Umbilical cord (tissue), 2 donors: ENCODE measurements around the gene FKBP15. TPM values are rescaled to one million over a fixed set of nuclear protein-coding genes. Genes with fewer than 3 reads are reported as not detected.
"Not testable (repeated sequence)": the region's sequence is repeated elsewhere in the genome, so short reads cannot be mapped to it uniquely, and the experiment has no call there.

ENCODE experiments used
- DNase-seq: peaks from one replicate; pipeline ENCODE4 v3.0.0-alpha.2; 2015; ENCODE audit warnings: low spot score
- total RNA-seq: library from RNA; depleted of rRNA; stranded (reverse); fragments of >200 nt; gene quantifications from one replicate; pipeline ENCODE4 v1.2.3, GENCODE V29; 2014; ENCODE audit warnings: low replicate concordance; ENCODE audit not compliant: insufficient read depth

The FKBP15 gene
- total RNA-seq: 17.8 TPM

DNA sequence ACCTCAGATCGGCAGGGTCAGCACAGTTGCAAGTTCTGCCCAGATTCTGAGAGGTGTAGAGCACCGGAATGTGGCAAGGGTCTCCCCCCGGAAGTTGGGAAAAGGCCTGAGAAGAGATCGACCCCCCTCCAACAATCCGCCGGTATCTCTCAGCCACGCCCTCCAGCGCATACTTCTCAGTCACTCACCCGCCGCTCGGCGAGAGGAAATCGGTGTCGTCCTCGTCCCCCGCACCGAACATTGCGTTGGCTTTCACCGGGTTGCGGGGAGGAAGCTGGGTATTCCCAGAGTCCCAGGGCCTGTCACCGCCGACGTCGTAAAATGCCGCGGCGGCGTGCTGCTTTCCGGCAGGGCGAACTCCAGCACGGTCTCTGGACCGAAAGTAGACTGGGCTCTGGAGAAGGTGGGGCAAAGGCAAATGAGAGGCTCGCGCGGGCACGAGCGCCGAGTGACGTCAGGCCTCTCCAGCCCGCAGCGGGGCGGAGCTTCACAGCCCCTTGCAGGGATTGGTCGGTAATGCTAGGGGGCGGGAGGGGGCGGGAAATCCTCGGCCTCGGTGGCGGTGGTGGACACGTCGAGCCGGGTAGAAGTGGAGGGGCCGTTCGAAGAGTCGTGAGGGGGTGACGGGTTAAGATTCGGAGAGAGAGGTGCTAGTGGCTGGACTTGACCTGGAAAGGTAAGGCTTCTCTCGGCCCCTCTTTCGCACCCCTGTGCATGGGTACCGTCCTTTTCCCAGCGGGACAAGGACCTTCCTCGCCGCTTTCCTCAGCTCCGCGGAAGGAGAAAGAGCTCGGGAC, at the start of gene FKBP15, which contains the start of gene SLC31A1:
Gene FKBP15, minus strand, starts transcription at position 275 of the 797 bp plus-strand sequence. Its CDS starts 34 bp downstream, at position 241.
Gene SLC31A1, plus strand, starts transcription at position 542 of the 797 bp plus-strand sequence. CDS start 34,605 bp downstream, outside the sequence.
- peak; percentile 99 for DNase-seq

- DNase-seq: no peak
These were observed 48.8 kb upstream of the FKBP15 start for GRCh38 chr9:113269871-113270270.

- no peak for DNase-seq
These were observed 48.3 kb upstream of the FKBP15 start for GRCh38 chr9:113269355-113269754.

DNA sequence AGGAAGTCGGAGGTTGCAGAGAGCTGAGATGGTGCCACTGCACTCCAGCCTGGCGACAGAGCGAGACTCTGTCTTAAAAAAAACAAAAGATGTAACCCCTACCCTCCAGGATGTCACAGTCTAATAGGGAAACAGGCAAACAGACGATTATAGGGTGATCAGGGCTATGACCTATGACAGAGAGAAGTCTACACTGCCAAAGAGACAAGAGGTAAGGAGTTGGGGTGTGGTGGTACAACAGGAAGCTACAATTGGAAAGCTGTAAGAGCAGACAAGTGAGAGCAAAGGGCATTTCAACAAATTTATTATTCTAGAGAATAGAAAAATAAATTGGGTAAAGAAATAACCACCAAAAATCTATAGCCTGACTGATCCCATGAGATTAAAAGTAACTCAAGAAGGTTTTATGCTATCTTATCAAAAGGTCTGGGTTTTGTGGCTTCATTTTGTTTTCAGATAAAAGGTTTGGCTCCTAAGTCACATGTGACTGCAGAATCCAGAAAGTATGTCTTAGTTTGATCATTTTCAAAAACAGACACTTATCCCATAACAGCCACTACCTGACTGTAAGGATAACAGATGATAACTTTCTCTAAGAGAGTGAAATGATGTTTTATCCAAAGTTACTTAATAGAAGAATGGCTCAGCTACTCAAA, 47.0 kb upstream of the FKBP15 start:
- no peak for DNase-seq

- peak; percentile 59 for DNase-seq
These were observed 45.1 kb upstream of the FKBP15 start for GRCh38 chr9:113266174-113266573.

GRCh38 chr9:113261917-113262671, 41.0 kb upstream of the FKBP15 start:
- DNase-seq: no peak

DNA sequence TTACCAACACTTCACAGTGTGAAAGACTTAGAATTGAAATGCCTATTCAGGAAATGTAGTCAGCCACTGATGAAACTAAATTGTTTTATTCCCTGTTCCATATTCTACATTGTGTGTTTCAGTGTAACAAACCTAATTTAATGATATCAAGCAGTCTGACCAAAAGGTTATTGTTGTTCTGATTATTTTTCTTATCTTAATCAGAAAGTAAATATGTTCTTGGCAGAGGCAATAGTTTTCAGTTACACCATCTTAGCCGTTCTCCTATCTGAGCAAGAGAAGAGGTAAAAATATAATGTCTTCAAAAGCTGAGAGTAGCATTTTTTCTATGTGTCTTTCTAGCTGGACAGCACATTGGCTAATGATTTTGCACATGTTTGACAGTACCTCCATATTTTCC, 37.2 kb upstream of the FKBP15 start:
- DNase-seq: no peak

DNA sequence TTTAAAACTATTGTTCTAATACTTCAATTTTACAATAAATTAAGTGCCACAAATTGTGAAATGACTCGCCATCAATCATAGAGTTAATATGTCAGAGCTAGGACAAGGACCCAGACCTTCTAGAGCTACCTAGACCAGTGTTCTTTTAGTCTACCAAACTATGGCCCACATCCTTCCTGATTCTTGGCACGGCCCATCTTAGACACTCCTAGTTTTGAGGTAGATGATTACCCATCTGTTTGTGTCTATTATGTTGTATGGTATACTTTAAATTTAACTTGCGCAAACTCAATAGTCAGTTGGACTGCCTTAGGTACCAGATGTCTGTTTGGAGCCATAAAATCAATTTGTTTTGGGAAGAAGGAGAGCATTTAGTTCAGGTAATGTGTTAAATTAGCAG, 36.8 kb upstream of the FKBP15 start:
- DNase-seq: no peak

- no peak for DNase-seq
These were observed 34.4 kb upstream of the FKBP15 start for GRCh38 chr9:113255438-113255837.

DNA sequence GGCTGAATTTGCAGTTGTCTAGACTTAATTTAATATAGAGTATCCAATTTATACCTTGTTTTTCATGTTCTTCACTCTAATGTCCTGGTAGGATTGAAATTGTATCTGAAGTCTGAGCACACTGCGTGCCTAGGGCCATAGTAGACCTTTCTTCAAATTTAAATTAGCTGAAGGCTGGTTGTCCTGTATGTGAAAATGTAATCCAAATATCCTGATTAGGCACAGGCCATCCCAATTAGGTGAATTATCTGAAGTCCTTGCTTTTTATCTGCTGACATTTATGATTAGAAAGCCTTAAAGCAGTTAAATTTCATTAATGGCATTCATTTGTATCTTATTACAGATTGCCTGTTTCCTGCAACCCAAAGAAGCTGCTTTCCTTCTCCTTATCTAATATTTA, 33.9 kb upstream of the FKBP15 start:
- DNase-seq: no peak

- no peak for DNase-seq
These were observed 29.7 kb upstream of the FKBP15 start for GRCh38 chr9:113250807-113251206.

GRCh38 chr9:113249661-113250060, 28.6 kb upstream of the FKBP15 start:
- DNase-seq: not testable (repeated sequence)

DNA sequence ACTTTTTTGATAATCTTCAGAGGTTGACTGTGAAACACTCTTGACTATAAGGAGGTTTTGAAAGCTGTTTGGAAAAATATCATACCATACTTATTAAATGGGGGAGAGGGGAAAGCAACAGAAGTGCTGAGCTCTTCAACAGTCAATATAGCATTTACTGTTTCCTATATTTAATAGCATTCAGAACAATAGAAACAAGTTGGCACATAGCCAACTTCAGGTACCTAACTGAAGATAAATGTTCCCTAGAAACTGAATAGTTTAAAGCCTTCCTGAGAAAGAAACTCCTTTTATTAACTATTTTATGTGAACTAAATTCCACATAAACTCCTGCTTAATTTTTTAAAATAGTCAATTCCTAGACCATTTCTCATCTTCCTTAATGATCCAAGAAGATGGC, 26.6 kb upstream of the FKBP15 start:
- DNase-seq: no peak

GRCh38 chr9:113246928-113247327, 25.9 kb upstream of the FKBP15 start:
- DNase-seq: no peak

DNA sequence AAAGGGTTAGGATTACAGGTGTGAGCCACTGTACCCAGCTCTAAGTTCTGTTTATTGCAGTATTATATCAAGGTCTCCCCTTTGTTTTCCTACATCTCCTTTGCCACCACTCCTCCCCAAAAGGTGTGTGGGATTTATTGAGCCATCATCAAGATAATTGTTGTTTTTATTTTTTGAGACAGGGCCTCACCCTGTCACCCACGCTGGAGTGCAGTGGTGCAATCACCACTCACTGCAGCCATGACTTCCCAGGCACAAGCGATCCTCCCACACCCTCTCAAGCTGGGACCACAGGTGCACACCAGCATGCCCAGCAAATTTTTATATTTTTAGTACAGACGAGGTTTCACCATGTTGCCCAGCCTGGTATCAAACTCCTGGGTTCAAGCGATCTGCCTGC, 24.8 kb upstream of the FKBP15 start:
- DNase-seq: no peak

DNA sequence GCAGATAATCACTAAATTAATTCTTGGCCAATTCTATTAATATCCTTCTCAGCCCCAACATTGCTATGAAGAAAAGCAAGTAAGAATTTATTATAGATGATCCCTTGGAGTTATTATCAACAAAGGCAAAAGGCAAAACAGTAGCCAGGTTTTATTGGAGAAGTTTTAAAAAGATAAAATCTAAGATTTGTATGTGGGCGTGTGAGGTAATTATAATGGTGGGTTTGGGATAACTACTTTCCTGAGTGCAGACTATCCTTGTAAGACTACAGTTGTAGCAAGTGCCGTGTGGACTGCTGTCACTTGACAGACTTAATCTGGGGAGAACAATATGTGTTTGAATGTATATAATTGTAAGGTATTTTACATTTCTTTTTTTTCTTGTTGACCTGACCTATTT, 23.5 kb upstream of the FKBP15 start:
- DNase-seq: no peak

GRCh38 chr9:113241161-113241560, 20.1 kb upstream of the FKBP15 start:
- DNase-seq: peak; percentile 61

DNA sequence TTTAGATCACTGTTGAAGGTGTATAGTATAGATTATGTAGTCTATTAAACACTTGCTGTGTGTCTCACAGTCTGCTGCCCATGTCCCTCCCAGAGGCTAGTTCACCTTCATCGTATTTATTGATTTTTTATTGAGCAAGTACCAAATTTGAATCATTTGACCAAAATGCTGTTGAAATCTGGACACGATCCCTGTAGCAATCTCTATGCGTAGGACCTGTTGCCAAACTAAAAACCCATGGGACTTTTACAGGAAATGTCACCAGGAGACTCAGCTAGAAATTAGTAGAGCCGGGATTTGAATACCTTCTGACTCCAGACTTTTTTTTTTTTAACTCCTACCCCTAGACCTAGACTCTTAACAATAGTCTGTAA, 17.8 kb upstream of the FKBP15 start:
- no peak for DNase-seq

- no peak for DNase-seq
These were observed 17.3 kb upstream of the FKBP15 start for GRCh38 chr9:113238202-113238858.

DNA sequence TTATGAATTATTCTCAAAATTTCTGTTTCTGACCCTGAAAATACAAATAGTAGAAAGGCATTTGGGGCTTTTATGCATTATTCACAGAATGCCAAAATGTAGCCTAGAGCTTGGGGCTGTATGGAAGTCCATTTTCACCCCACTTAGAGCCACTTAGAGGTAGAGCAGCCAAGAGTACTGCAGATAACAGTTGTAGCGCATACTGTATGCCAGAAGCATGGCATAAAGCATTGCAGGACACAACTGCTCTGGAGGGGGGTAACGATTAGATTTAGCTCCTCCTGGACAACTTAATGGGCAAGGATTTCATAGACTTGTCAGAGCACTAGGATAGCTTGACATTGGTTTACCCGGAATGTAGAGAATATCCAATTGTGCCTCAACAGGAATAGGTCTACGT, 15.9 kb upstream of the FKBP15 start:
- DNase-seq: no peak

DNA sequence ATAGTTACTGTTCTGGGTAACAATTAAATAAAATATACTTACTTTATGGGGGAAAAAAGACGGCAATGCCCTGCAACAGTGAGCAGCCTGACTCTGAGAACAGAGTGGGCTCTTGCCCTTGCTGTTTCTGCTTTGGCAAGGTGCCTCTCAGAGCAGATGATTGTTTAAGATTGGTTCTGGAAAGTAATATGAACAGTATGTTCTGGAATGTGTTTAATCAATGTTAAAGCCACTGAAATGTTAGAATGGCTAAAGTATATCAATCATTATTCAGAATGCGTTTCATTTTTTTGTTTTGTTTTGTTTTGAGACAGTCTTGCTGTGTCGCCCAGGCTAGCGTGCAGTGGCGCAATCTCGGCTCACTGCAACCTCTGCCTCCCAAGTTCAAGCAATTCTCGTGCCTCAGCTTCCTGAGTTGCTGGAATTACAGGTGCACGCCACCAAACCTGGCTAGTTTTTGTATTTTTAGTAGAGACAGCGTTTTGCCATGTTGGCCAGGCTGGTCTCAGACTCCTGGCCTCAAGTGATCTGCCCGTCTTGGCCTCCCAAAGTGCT, 14.7 kb upstream of the FKBP15 start:
- DNase-seq: not testable (repeated sequence)
